ENCODE measurements around the gene GMEB1. TPM values are rescaled to one million over a fixed set of nuclear protein-coding genes. Genes with fewer than 3 reads are reported as not detected.
"Not testable (repeated sequence)": the region's sequence is repeated elsewhere in the genome, so short reads cannot be mapped to it uniquely, and the experiment has no call there.

The GMEB1 gene
- total RNA-seq, 2 donors from 2014 or later = 24.6 to 29.2 TPM

DNA sequence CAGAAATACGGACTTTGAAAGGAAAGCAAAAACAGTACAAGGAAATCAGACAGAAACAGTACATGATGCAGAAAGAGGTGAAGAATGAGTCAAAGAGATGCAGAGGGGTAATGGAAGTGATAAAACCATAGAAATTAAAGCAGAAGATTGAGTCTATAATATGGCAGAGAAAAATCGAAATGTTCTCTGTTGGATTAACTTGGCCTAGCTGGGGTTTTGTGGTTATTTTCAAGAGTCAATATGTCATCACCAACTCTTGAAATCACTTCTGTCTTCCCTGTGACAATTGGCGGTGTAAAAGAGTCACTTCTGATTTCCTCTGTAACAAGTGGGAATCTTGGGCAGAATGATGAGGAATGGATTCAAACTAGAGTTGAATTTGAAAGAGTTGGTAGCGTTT is 75.6 kb downstream of the GMEB1 start:
- 96% methylated on average over 3 to 4 of the region's 4 CpGs for WGBS, 2 experiments (ENCODE audit: insufficient coverage in 1 of 2, insufficient read length in 1 of 2)
- Mint-ChIP-seq H3K9me3 (no peaks in the 10 kb centered on the region), H3K4me1 (peaks cover 47% of the 10 kb centered on the region), H3K27ac (peak overlapping the region; percentile 3), H3K36me3 (ENCODE audit: low read depth) (peaks cover 81% of the 10 kb centered on the region), H3K27me3 (ENCODE audit: insufficient read depth) (no peaks in the 10 kb centered on the region), H3K4me3 (peak overlapping the region; percentile 19)
- no peak overlapping the region for H3K9ac ChIP-seq (ENCODE audit: extremely low read depth, low read length, poor library complexity, severe bottlenecking)
- peak overlapping the region; percentile 72 for H3K4me3 ChIP-seq (ENCODE audit: low read length)
- no peaks in the 10 kb centered on the region for H3K4me1 ChIP-seq (ENCODE audit: control insufficient read depth, insufficient read depth, low read length)
- DNase-seq = no peak
- H3K27ac ChIP-seq (ENCODE audit: low read depth, low read length) = no peak overlapping the region
- TF ChIP-seq, protein P1, sequence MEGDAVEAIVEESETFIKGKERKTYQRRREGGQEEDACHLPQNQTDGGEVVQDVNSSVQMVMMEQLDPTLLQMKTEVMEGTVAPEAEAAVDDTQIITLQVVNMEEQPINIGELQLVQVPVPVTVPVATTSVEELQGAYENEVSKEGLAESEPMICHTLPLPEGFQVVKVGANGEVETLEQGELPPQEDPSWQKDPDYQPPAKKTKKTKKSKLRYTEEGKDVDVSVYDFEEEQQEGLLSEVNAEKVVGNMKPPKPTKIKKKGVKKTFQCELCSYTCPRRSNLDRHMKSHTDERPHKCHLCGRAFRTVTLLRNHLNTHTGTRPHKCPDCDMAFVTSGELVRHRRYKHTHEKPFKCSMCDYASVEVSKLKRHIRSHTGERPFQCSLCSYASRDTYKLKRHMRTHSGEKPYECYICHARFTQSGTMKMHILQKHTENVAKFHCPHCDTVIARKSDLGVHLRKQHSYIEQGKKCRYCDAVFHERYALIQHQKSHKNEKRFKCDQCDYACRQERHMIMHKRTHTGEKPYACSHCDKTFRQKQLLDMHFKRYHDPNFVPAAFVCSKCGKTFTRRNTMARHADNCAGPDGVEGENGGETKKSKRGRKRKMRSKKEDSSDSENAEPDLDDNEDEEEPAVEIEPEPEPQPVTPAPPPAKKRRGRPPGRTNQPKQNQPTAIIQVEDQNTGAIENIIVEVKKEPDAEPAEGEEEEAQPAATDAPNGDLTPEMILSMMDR (conservative IDR thresholded peaks at IDR 0.05) = no peak
- peaks cover 96% of the 10 kb centered on the region for H3K36me3 ChIP-seq (ENCODE audit: control insufficient read depth, insufficient read depth, low read length)
- H3K27me3 ChIP-seq (ENCODE audit: control insufficient read depth, insufficient read depth, low read length, poor library complexity, severe bottlenecking) = no peaks in the 10 kb centered on the region
- H3K9me3 ChIP-seq (ENCODE audit: control insufficient read depth, low read length) = no peaks in the 10 kb centered on the region

- Mint-ChIP-seq H3K27me3 (ENCODE audit: insufficient read depth) (no peaks in the 10 kb centered on the region), H3K4me1 (peaks cover 48% of the 10 kb centered on the region), H3K27ac (no peak overlapping the region), H3K9me3 (no peaks in the 10 kb centered on the region), H3K4me3 (peak overlapping the region; percentile 29), H3K36me3 (ENCODE audit: low read depth) (peaks cover 80% of the 10 kb centered on the region)
- WGBS, 2 experiments (ENCODE audit: insufficient coverage in 1 of 2, insufficient read length in 1 of 2) = 96 to 100% methylated on average over 1 to 5 of the region's 6 CpGs
- peaks cover 93% of the 10 kb centered on the region for H3K36me3 ChIP-seq (ENCODE audit: control insufficient read depth, insufficient read depth, low read length)
- peak overlapping the region; percentile 72 for H3K4me3 ChIP-seq (ENCODE audit: low read length)
- no peaks in the 10 kb centered on the region for H3K27me3 ChIP-seq (ENCODE audit: control insufficient read depth, insufficient read depth, low read length, poor library complexity, severe bottlenecking)
- no peaks in the 10 kb centered on the region for H3K4me1 ChIP-seq (ENCODE audit: control insufficient read depth, insufficient read depth, low read length)
- H3K9me3 ChIP-seq (ENCODE audit: control insufficient read depth, low read length) = no peaks in the 10 kb centered on the region
- H3K27ac ChIP-seq (ENCODE audit: low read depth, low read length) = no peak overlapping the region
- TF ChIP-seq, protein P1 (conservative IDR thresholded peaks at IDR 0.05) = no peak
- H3K9ac ChIP-seq (ENCODE audit: extremely low read depth, low read length, poor library complexity, severe bottlenecking) = no peak overlapping the region
- no peak for DNase-seq
Observed at GRCh38 chr1:28745653-28746173, 77.1 kb downstream of the GMEB1 start.

GRCh38 chr1:28750330-28750729 is 81.7 kb downstream of the GMEB1 start:
- H3K27ac ChIP-seq (ENCODE audit: low read depth, low read length) = no peak overlapping the region
- no peak for DNase-seq
- no peak overlapping the region for H3K4me3 Mint-ChIP-seq

DNA sequence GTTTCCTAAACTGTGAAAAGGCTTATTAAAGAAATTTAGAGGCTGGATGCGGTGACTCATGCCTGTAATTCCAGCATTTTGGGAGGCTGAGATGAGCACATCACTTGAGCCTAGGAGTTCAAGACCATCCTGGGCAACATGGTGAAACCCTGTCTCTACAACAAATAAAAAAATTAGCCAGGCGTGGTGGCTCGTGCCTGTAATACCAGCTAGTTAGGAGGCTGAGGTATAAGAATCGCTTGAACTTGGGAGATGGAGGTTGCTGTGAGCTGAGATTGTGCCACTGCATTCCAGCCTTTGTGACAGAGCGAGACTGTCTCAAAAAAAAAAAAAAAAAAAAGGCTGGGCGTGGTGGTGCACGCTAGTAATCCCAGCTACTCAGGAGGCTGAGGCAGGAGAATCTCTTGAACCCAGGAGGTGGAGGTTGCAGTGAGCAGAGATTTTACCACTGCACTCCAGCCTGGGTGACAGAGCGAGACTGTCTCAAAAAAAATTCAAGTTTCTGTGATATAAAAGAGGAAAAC is 82.2 kb downstream of the GMEB1 start:
- H3K4me3 Mint-ChIP-seq; H3K27me3 Mint-ChIP-seq (ENCODE audit: insufficient read depth); H3K4me1 ChIP-seq (ENCODE audit: control insufficient read depth, insufficient read depth, low read length); H3K9me3 ChIP-seq (ENCODE audit: control insufficient read depth, low read length); H3K9ac ChIP-seq (ENCODE audit: extremely low read depth, low read length, poor library complexity, severe bottlenecking); H3K27me3 ChIP-seq (ENCODE audit: control insufficient read depth, insufficient read depth, low read length, poor library complexity, severe bottlenecking); H3K27ac ChIP-seq (ENCODE audit: low read depth, low read length); DNase-seq; H3K9me3 Mint-ChIP-seq: not testable (repeated sequence)
- H3K4me1 Mint-ChIP-seq = peaks cover 27% of the 10 kb centered on the region
- Histone ChIP-seq H3K36me3 (ENCODE audit: control insufficient read depth, insufficient read depth, low read length) (peaks cover 75% of the 10 kb centered on the region), H3K4me3 (ENCODE audit: low read length) (peak overlapping the region; percentile 23)
- peaks cover 51% of the 10 kb centered on the region for H3K36me3 Mint-ChIP-seq (ENCODE audit: low read depth)
- H3K27ac Mint-ChIP-seq = peak overlapping the region; percentile 48
- WGBS, 2 experiments (ENCODE audit: insufficient coverage in 1 of 2, insufficient read length in 1 of 2) = 95 to 96% methylated on average over 5 to 8 of the region's 8 CpGs

More at GRCh38 chr1:28750330-28750729, 81.7 kb downstream of the GMEB1 start:
- peaks cover 74% of the 10 kb centered on the region for H3K36me3 ChIP-seq (ENCODE audit: control insufficient read depth, insufficient read depth, low read length)
- no peaks in the 10 kb centered on the region for H3K4me1 ChIP-seq (ENCODE audit: control insufficient read depth, insufficient read depth, low read length)
- H3K9ac ChIP-seq (ENCODE audit: extremely low read depth, low read length, poor library complexity, severe bottlenecking) = no peak overlapping the region
- H3K27me3 Mint-ChIP-seq (ENCODE audit: insufficient read depth) = no peaks in the 10 kb centered on the region
- no peaks in the 10 kb centered on the region for H3K9me3 Mint-ChIP-seq
- TF ChIP-seq, protein P1 (conservative IDR thresholded peaks at IDR 0.05) = no peak
- H3K9me3 ChIP-seq (ENCODE audit: control insufficient read depth, low read length) = no peaks in the 10 kb centered on the region
- peaks cover 27% of the 10 kb centered on the region for H3K4me1 Mint-ChIP-seq
- H3K27me3 ChIP-seq (ENCODE audit: control insufficient read depth, insufficient read depth, low read length, poor library complexity, severe bottlenecking) = no peaks in the 10 kb centered on the region
- H3K27ac Mint-ChIP-seq = peak overlapping the region; percentile 56
- 92 to 95% methylated on average over 5 of the region's 5 CpGs for WGBS, 2 experiments (ENCODE audit: insufficient coverage in 1 of 2, insufficient read length in 1 of 2)
- peak overlapping the region; percentile 30 for H3K4me3 ChIP-seq (ENCODE audit: low read length)
- peaks cover 53% of the 10 kb centered on the region for H3K36me3 Mint-ChIP-seq (ENCODE audit: low read depth)
